Right lobe of liver (tissue), 6 donors: ENCODE results near the gene DRD2. TPM values are rescaled to one million over a fixed set of nuclear protein-coding genes. Genes with fewer than 3 reads are reported as not detected.

ENCODE experiments used
- ATAC-seq, 4 donors: fragments of 200-7000 bp; cut with Tn5 transposase; one replicate each; pipeline ENCODE4 v1.9.1; 2020; ENCODE audit warnings: mild to moderate bottlenecking in 4 of 4, moderate library complexity in 4 of 4
- DNase-seq, 3 donors: peaks; one replicate each; pipeline ENCODE4 v3.0.0-alpha.2; 2020
- H3K27ac ChIP-seq, 3 donors: fragments of 200-600 bp; one replicate each; pipeline ENCODE4 v1.8.0; 2022
- H3K27me3 ChIP-seq, 2 donors: fragments of 200-600 bp; one replicate each; pipeline ENCODE4 v1.8.0; 2022
- H3K36me3 ChIP-seq, 4 donors: fragments of 200-600 bp; sonication (generic) in 1 of 4; one replicate each; pipeline versions ENCODE4 v1.5.1 to v1.8.0; 2017 to 2022; ENCODE audit warnings: control low read depth in 1 of 4
- H3K4me1 ChIP-seq, 4 donors: fragments of 200-600 bp; sonication (generic) in 1 of 4; one replicate each; pipeline versions ENCODE4 v1.5.1 to v1.8.0; 2017 to 2022; ENCODE audit warnings: control low read depth in 1 of 4
- H3K4me3 ChIP-seq, 3 donors: fragments of 200-600 bp; one replicate each; pipeline ENCODE4 v1.8.0; 2022
- H3K9me3 ChIP-seq, 4 donors: fragments of 200-600 bp; sonication (generic) in 1 of 4; one replicate each; pipeline versions ENCODE4 v1.5.1 to v1.8.0; 2017 to 2022; ENCODE audit warnings: control low read depth in 1 of 4
- POLR2A ChIP-seq: fragments of 450-650 bp; IDR thresholded peaks from one replicate; pipeline ENCODE4 v1.6.1; 2017; ENCODE audit warnings: antibody characterized with exemption, mild to moderate bottlenecking
- WGBS: methylation state at CpG from one replicate; pipeline ENCODE4 v1.1.6; 2018; ENCODE audit warnings: low coverage, low lambda C conversion rate; ENCODE audit not compliant: insufficient coverage; ENCODE audit errors: missing lambda C conversion rate; 5-methylcytosine and 5-hydroxymethylcytosine counted together
- intact Hi-C, 2 donors: fragments of 100-400 bp; cut with DNase I; formaldehyde crosslinking; loops; one replicate each; pipeline versions ENCODE4 v1.11.2 to v1.14.1; 2022
- total RNA-seq, 6 experiments: library from RNA; depleted of rRNA in 2 of 6; stranded (reverse); fragments of >200 nt in 2 of 6; fragmentation: NEBNext Ultra II Directional in 3 of 6; extraction: Animal tissue kit (Norgen Biotek cat#: 25700) in 3 of 6; gene quantifications; one replicate each; pipeline versions ENCODE4 v1.1.0 to v1.2.4, GENCODE V29; 2016 to 2023
- TF ChIP-seq, protein P1 (sequence below), 4 donors: fragments of 200-600 bp in 3 of 4; fragments of 450-650 bp in 1 of 4; IDR thresholded peaks; one replicate each; pipeline versions ENCODE4 v1.5.1 to v1.8.0; 2016 to 2022; ENCODE audit warnings: antibody characterized with exemption in 4 of 4, mild to moderate bottlenecking in 2 of 4
- donor health status: DM: no; HTN: yes; CAD: no.
- donor health status: DM: no; HTN: no; CAD: no.
- donor health status: DM: no; HTN: no; CAD: no.
- donor health status: DM: no; HTN: yes; CAD: no.
- donor health status: DM: no; HTN: yes; CAD: no.

Gene DRD2
- total RNA-seq, 6 experiments from 2014 or later: 0.13 TPM; not detected in 5

DNA sequence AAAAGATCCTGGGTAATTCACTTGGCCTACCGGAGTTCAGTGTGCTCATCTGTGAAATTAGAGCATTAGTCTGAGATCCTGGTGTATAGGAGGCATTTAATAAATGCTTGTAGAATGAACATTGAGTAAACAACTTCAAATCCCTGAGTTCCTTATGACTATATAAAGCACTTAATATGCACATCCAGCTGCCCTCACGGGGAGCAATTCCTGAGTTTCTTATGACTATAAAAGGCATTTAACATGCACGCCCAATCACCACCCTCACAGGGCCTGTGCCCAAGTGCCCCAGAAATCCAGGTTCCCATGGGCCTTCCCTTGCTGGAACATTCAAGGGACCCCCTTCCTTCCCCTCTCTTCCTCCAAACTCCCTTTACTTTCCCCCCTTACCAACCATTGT is 13.6 kb downstream of the DRD2 start:
- H3K27me3 ChIP-seq: no peaks in the 10 kb centered on the region
- DNase-seq (peak in 1 of 3 donors; percentile 12), ATAC-seq (no peak)
- no peaks in the 10 kb centered on the region for H3K36me3 ChIP-seq
- H3K27ac ChIP-seq: no peak overlapping the region
- no peak for TF ChIP-seq POLR2A
- TF ChIP-seq, protein P1, sequence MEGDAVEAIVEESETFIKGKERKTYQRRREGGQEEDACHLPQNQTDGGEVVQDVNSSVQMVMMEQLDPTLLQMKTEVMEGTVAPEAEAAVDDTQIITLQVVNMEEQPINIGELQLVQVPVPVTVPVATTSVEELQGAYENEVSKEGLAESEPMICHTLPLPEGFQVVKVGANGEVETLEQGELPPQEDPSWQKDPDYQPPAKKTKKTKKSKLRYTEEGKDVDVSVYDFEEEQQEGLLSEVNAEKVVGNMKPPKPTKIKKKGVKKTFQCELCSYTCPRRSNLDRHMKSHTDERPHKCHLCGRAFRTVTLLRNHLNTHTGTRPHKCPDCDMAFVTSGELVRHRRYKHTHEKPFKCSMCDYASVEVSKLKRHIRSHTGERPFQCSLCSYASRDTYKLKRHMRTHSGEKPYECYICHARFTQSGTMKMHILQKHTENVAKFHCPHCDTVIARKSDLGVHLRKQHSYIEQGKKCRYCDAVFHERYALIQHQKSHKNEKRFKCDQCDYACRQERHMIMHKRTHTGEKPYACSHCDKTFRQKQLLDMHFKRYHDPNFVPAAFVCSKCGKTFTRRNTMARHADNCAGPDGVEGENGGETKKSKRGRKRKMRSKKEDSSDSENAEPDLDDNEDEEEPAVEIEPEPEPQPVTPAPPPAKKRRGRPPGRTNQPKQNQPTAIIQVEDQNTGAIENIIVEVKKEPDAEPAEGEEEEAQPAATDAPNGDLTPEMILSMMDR (IDR thresholded peaks at IDR 0.05): no peak
- 64% methylated on average over 2 of the region's 3 CpGs for WGBS
- no peaks in the 10 kb centered on the region for H3K4me1 ChIP-seq
- H3K9me3 ChIP-seq: no peaks in the 10 kb centered on the region
- intact Hi-C loops: no loop called here
- no peak overlapping the region for H3K4me3 ChIP-seq

- TF ChIP-seq, protein P1 (IDR thresholded peaks at IDR 0.05): no peak
- TF ChIP-seq POLR2A: no peak
- Histone ChIP-seq H3K4me3 (no peak overlapping the region), H3K27me3 (no peaks in the 10 kb centered on the region), H3K36me3 (no peaks in the 10 kb centered on the region), H3K27ac (no peak overlapping the region), H3K4me1 (no peaks in the 10 kb centered on the region), H3K9me3 (no peaks in the 10 kb centered on the region)
- no peak for DNase-seq
- 17% methylated on average over 1 of the region's 3 CpGs for WGBS
- peak in 2 of 4 donors; percentile 15 for ATAC-seq
- intact Hi-C loops: no loop called here
Measured at GRCh38 chr11:113460469-113460868, 14.7 kb downstream of the DRD2 start.

- intact Hi-C loops: no loop called here
- DNase-seq: no peak
- no peak for ATAC-seq
- Histone ChIP-seq H3K27ac (no peak overlapping the region), H3K36me3 (no peaks in the 10 kb centered on the region), H3K4me1 (no peaks in the 10 kb centered on the region), H3K27me3 (no peaks in the 10 kb centered on the region), H3K4me3 (no peak overlapping the region), H3K9me3 (no peaks in the 10 kb centered on the region)
- TF ChIP-seq, protein P1 (IDR thresholded peaks at IDR 0.05): no peak
- no peak for TF ChIP-seq POLR2A
- WGBS: 27% methylated on average over 1 of the region's 1 CpG
Measured at GRCh38 chr11:113458189-113458588, 17.0 kb downstream of the DRD2 start.

GRCh38 chr11:113457784-113458183 is 17.4 kb downstream of the DRD2 start:
- WGBS: 33% methylated on average over 2 of the region's 2 CpGs
- ATAC-seq (no peak), DNase-seq (no peak)
- Histone ChIP-seq H3K9me3 (no peaks in the 10 kb centered on the region), H3K4me3 (no peak overlapping the region), H3K27ac (no peak overlapping the region), H3K36me3 (no peaks in the 10 kb centered on the region), H3K4me1 (no peaks in the 10 kb centered on the region), H3K27me3 (no peaks in the 10 kb centered on the region)
- TF ChIP-seq, protein P1 (IDR thresholded peaks at IDR 0.05): no peak
- TF ChIP-seq POLR2A: no peak
- intact Hi-C loops: no loop called here

- H3K36me3 ChIP-seq: no peaks in the 10 kb centered on the region
- H3K27me3 ChIP-seq: no peaks in the 10 kb centered on the region
- 24% methylated on average over 2 of the region's 2 CpGs for WGBS
- H3K4me3 ChIP-seq: no peak overlapping the region
- DNase-seq (no peak), ATAC-seq (no peak)
- no peaks in the 10 kb centered on the region for H3K9me3 ChIP-seq
- H3K27ac ChIP-seq: no peak overlapping the region
- intact Hi-C loops: no loop called here
- H3K4me1 ChIP-seq: no peaks in the 10 kb centered on the region
- no peak for TF ChIP-seq POLR2A
Measured at GRCh38 chr11:113454455-113454854, 20.7 kb downstream of the DRD2 start.
